ENCODE results near the gene DNAH1. TPM values are rescaled to one million over a fixed set of nuclear protein-coding genes. Genes with fewer than 3 reads are reported as not detected.
A peak's percentile ranks its signal among the peaks of the same experiment; 100 is the strongest.

Gene DNAH1
- total RNA-seq, 1 experiment from 2014 or later: 5.5 TPM

- H2AFZ ChIP-seq (ENCODE audit: low read depth, low read length, poor library complexity, severe bottlenecking): no peak overlapping the region
- no peak overlapping the region for H3K4me2 ChIP-seq (ENCODE audit: low read length)
- TF ChIP-seq EZH2 (IDR thresholded peaks at IDR 0.05) (no peak), FOSL1 (IDR thresholded peaks at IDR 0.05; ENCODE audit: low read depth) (no peak), ZFX (IDR thresholded peaks at IDR 0.05) (no peak), SRF (IDR thresholded peaks at IDR 0.05; ENCODE audit: low read depth) (no peak), JUND (IDR thresholded peaks at IDR 0.05) (no peak), POLR2A (IDR thresholded peaks at IDR 0.05; ENCODE audit: borderline replicate concordance, extremely low read depth, insufficient read depth, insufficient read length) (no peak), CBX3 (IDR thresholded peaks at IDR 0.05; ENCODE audit: low read depth) (no peak)
- TF ChIP-seq, protein P1, sequence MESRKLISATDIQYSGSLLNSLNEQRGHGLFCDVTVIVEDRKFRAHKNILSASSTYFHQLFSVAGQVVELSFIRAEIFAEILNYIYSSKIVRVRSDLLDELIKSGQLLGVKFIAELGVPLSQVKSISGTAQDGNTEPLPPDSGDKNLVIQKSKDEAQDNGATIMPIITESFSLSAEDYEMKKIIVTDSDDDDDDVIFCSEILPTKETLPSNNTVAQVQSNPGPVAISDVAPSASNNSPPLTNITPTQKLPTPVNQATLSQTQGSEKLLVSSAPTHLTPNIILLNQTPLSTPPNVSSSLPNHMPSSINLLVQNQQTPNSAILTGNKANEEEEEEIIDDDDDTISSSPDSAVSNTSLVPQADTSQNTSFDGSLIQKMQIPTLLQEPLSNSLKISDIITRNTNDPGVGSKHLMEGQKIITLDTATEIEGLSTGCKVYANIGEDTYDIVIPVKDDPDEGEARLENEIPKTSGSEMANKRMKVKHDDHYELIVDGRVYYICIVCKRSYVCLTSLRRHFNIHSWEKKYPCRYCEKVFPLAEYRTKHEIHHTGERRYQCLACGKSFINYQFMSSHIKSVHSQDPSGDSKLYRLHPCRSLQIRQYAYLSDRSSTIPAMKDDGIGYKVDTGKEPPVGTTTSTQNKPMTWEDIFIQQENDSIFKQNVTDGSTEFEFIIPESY (IDR thresholded peaks at IDR 0.05; ENCODE audit: extremely low read depth, insufficient replicate concordance, low read length): no peak
- H3K4me3 ChIP-seq (replicated peaks in 1 of 2; ENCODE audit: low read depth in 1 of 2, low read length in 2 of 2): no peak overlapping the region
- BruUV-seq (replicated peaks): no TSS peak
- H3K27ac ChIP-seq (ENCODE audit: low read depth, low read length): peak overlapping the region; percentile 9; the same call in 1 of the 2 replicates
- H3K36me3 ChIP-seq (ENCODE audit: control insufficient read depth in 1 of 2, insufficient read depth in 2 of 2, low read length in 2 of 2): no peaks in the 10 kb centered on the region
- no peak overlapping the region for H3K9ac ChIP-seq (ENCODE audit: low read length)
- H3K9me3 ChIP-seq (ENCODE audit: control insufficient read depth in 1 of 2, insufficient read depth in 1 of 2, low read depth in 1 of 2, low read length in 2 of 2): no peaks in the 10 kb centered on the region
- no peaks in the 10 kb centered on the region for H3K79me2 ChIP-seq (ENCODE audit: insufficient read depth, low read length)
- no peak for ATAC-seq
- CTCF ChIA-PET: interaction anchor here (1.0 to 2.7 kb wide), 9 partner anchors 10 to 164 kb away, joined by 3 to 18 read pairs (median 4); no protein-coding TSS in a partner anchor
- H3K9me2 ChIP-seq (ENCODE audit: insufficient read depth): no peaks in the 10 kb centered on the region
- no peak for DNase-seq (ENCODE audit: low read depth, low spot score)
- peaks cover 6 to 11% of the 10 kb centered on the region in 2 experiments; a peak in 3 of 4 replicates for H3K4me1 ChIP-seq (ENCODE audit: control insufficient read depth in 1 of 2, insufficient read depth in 2 of 2, low read length in 2 of 2)
- POLR2A ChIA-PET: interaction anchor here (1.1 kb wide), 1 partner anchor 388 kb away, joined by 3 read pairs; the partner anchor contains the start of gene RPL29
- no peaks in the 10 kb centered on the region for H3K27me3 ChIP-seq (ENCODE audit: insufficient read depth, low read length)
- intact Hi-C loops (cut with micrococcal nuclease): no loop called here
- H4K20me1 ChIP-seq (ENCODE audit: insufficient read depth): no peaks in the 10 kb centered on the region
- RAD21 ChIA-PET (ENCODE audit: low non-redundant PET in 1 of 2, low total read pairs in 2 of 2, uncharacterized antibody in 2 of 2, unreplicated experiment in 2 of 2): interaction anchor here in 1 of 2 experiments (0.9 kb wide), 1 partner anchor 45 kb away, joined by 3 read pairs; no protein-coding TSS in a partner anchor
Observed at GRCh38 chr3:52384019-52384761, 68.1 kb downstream of the DNAH1 start.
